K562 (cell line): Measurements from ENCODE around the gene PATL1. TPM values are rescaled to one million over a fixed set of nuclear protein-coding genes. Genes with fewer than 3 reads are reported as not detected.

Experiments
- ADNP ChIP-seq: fragments of 200-800 bp; sonication (Bioruptor generic); IDR thresholded peaks from 2 replicates; pipeline ENCODE4 v1.6.1; 2016; ENCODE audit warnings: missing genetic modification characterization, missing compliant biosample characterization
- ATF1 ChIP-seq, 2 experiments: fragments of 450-650 bp in 1 of 2; IDR thresholded peaks; 2 replicates each; pipeline ENCODE4 v1.6.1; 2016; ENCODE audit warnings: missing compliant biosample characterization in 1 of 2, missing genetic modification characterization in 1 of 2
- BMI1 ChIP-seq: fragments of 150-350 bp; IDR thresholded peaks from 2 replicates; pipeline ENCODE4 v1.6.1; 2014; ENCODE audit warnings: low read length
- CCNT2 ChIP-seq: IDR thresholded peaks from 2 replicates; pipeline ENCODE4 v1.6.1; 2011; ENCODE audit warnings: borderline replicate concordance, low read depth, mild to moderate bottlenecking, moderate library complexity, mixed read lengths, low read length; ENCODE audit not compliant: insufficient read length; ENCODE audit errors: extremely low read depth
- DDX20 ChIP-seq: fragments of 450-650 bp; IDR thresholded peaks from 2 replicates; pipeline ENCODE4 v1.6.1; 2016; ENCODE audit warnings: missing genetic modification characterization, low read depth, mild to moderate bottlenecking, missing compliant biosample characterization, moderate library complexity
- FOXJ2 ChIP-seq: fragments of 200-800 bp; sonication (Bioruptor generic); IDR thresholded peaks from 2 replicates; pipeline ENCODE4 v1.6.1; 2016; ENCODE audit warnings: missing genetic modification characterization, missing compliant biosample characterization
- FOXJ3 ChIP-seq: sonication (generic); formaldehyde crosslinking; IDR thresholded peaks from 2 replicates; pipeline ENCODE4 v1.4.0; 2020; ENCODE audit warnings: mild to moderate bottlenecking, missing genetic modification reagents
- HSF4 ChIP-seq: fragments of 250-450 bp; sonication (Bioruptor Pico); IDR thresholded peaks from 2 replicates; pipeline ENCODE4 v2.1.2; 2022; ENCODE audit warnings: mild to moderate bottlenecking, moderate library complexity, borderline replicate concordance
- KHSRP ChIP-seq: fragments of 450-650 bp; IDR thresholded peaks from 2 replicates; pipeline ENCODE4 v1.6.1; 2017
- MAX ChIP-seq: sonication (generic); formaldehyde crosslinking; IDR thresholded peaks from 2 replicates; pipeline ENCODE4 v1.9.0; 2022; ENCODE audit warnings: mild to moderate bottlenecking, missing genetic modification reagents
- MYBL2 ChIP-seq, 2 experiments: fragments of 450-650 bp in 1 of 2; sonication (generic) in 1 of 2; formaldehyde crosslinking in 1 of 2; IDR thresholded peaks; 2 replicates each; pipeline versions ENCODE4 v1.6.1 to v1.8.1; 2017 to 2022; ENCODE audit warnings: borderline replicate concordance in 1 of 2, inconsistent platforms in 1 of 2, low read depth in 1 of 2, mild to moderate bottlenecking in 1 of 2, missing genetic modification reagents in 1 of 2, moderate library complexity in 1 of 2
- NCOA2 ChIP-seq, 2 experiments: fragments of 450-650 bp; IDR thresholded peaks; 2 replicates each; pipeline ENCODE4 v1.6.1; 2018; ENCODE audit warnings: mild to moderate bottlenecking in 2 of 2, moderate library complexity in 1 of 2; ENCODE audit not compliant: partially characterized antibody in 2 of 2
- NCOR1 ChIP-seq: fragments of 450-650 bp; IDR thresholded peaks from 2 replicates; pipeline ENCODE4 v1.6.1; 2016; ENCODE audit warnings: mild to moderate bottlenecking, moderate library complexity
- OTX1 ChIP-seq: fragments of 450-650 bp; formaldehyde crosslinking; IDR thresholded peaks from 2 replicates; pipeline ENCODE4 v1.4.0; 2022; ENCODE audit warnings: mild to moderate bottlenecking
- PHF21A ChIP-seq: fragments of 450-650 bp; IDR thresholded peaks from 2 replicates; pipeline ENCODE4 v1.6.1; 2017; ENCODE audit warnings: low read depth, borderline replicate concordance
- ZC3H8 ChIP-seq: fragments of 450-650 bp; IDR thresholded peaks from 2 replicates; pipeline ENCODE4 v1.6.1; 2017
- ZKSCAN3 ChIP-seq: fragments of 250-450 bp; sonication (Bioruptor Pico); IDR thresholded peaks from 2 replicates; pipeline ENCODE4 v1.4.0; 2020
- ZNF408 ChIP-seq: fragments of 250-450 bp; sonication (Bioruptor Pico); IDR thresholded peaks from 2 replicates; pipeline ENCODE4 v1.4.0; 2020; ENCODE audit warnings: low read depth, mild to moderate bottlenecking, moderate library complexity
- ZNF436 ChIP-seq: fragments of 250-450, 450-650 bp; sonication (Bioruptor Pico); formaldehyde crosslinking; IDR thresholded peaks from 2 replicates; pipeline ENCODE4 v1.7.0; 2020; ENCODE audit warnings: mild to moderate bottlenecking
- ZNF507 ChIP-seq: conservative IDR thresholded peaks from 2 replicates; pipeline ENCODE4 v1.6.1; 2017; ENCODE audit warnings: missing genetic modification characterization, missing compliant biosample characterization
- ZNF586 ChIP-seq: fragments of 450-650 bp; formaldehyde crosslinking; conservative IDR thresholded peaks from 2 replicates; pipeline ENCODE4 v1.4.0; 2020; ENCODE audit warnings: mild to moderate bottlenecking, moderate library complexity
- ZNF766 ChIP-seq: fragments of 200-800 bp; sonication (Bioruptor generic); conservative IDR thresholded peaks from 2 replicates; pipeline ENCODE4 v1.6.1; 2016; ENCODE audit warnings: missing genetic modification characterization, missing compliant biosample characterization
- polyA plus RNA-seq, 8 experiments: library from polyadenylated mRNA; depleted of rRNA in 4 of 8; stranded (reverse) in 5 of 8; unstranded in 3 of 8; fragments of >200 nt; fragmentation: Nextera tagmentation in 2 of 8; fragmentation: Illumina TruSeq in 1 of 8; extraction: Ambion mirVana in 2 of 8; extraction: Trizol in 1 of 8; gene quantifications; 2 replicates each; pipeline versions ENCODE4 v1.2.1 to v1.2.3, GENCODE V29; 2011 to 2014; ENCODE audit warnings: inconsistent platforms in 1 of 8, missing spikeins in 1 of 8
- total RNA-seq, 7 experiments: library from RNA; depleted of rRNA in 6 of 7; stranded (reverse); fragments of >200 nt in 6 of 7; fragmentation: Illumina TruSeq in 2 of 7; extraction: Trizol in 2 of 7; gene quantifications; 2 replicates each; pipeline versions ENCODE4 v1.2.1 to v1.2.3, GENCODE V29; 2011 to 2021; ENCODE audit warnings: low replicate concordance in 1 of 7
- TF ChIP-seq, protein P1 (sequence below): fragments of 450-650 bp; formaldehyde crosslinking; IDR thresholded peaks from 2 replicates; pipeline ENCODE4 v1.4.0; 2020; ENCODE audit warnings: mild to moderate bottlenecking
- TF ChIP-seq, protein P2 (sequence below): fragments of 250-450 bp; sonication (Bioruptor Pico); IDR thresholded peaks from 2 replicates; pipeline ENCODE4 v1.4.0; 2020; ENCODE audit warnings: mild to moderate bottlenecking
- TF ChIP-seq, protein P3 (sequence below): fragments of 250-450 bp; sonication (Bioruptor Pico); IDR thresholded peaks from 2 replicates; pipeline ENCODE4 v1.8.0; 2021; ENCODE audit warnings: mild to moderate bottlenecking, moderate library complexity

Gene PATL1
- total and polyA plus RNA-seq, 9 of the 15 experiments (the other 6 are each of a cell fraction or from before 2014, with no cell fraction given): 3.2 to 48.0 (median 16.4) TPM

DNA sequence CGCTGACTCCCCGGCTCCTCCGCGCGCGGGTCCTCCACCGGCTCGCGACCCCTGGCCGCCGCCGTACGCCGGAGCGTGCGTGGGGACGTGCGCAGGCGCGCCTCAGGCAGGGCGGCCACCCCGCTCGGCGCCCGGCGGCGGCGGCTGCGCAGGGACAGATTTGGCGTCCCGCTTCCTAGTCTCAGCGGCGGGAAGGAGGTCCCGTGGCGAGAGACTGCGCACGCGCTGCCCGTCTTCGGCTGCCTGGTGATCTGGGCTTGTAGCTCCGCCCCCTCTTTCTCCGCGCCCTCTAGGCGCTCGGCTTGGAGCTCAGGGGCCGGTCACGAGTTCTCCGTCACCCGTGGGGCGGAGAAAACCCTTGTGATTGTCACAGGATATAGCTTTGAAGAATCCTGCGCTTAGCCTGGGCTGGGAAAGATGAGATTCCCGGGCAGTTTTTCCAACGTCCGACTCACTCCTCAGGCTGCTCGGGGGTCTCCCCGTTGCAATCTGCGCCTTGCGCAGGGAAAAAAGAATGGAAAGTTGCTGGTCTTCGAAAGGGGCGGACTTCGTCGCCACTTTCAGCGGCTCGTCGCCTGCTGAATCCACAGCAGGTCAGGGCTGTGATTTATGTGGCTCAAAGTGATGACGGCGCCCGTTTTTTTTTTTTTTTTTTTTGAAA, at the start of gene PATL1 (continued):
- TF ChIP-seq, protein P1, sequence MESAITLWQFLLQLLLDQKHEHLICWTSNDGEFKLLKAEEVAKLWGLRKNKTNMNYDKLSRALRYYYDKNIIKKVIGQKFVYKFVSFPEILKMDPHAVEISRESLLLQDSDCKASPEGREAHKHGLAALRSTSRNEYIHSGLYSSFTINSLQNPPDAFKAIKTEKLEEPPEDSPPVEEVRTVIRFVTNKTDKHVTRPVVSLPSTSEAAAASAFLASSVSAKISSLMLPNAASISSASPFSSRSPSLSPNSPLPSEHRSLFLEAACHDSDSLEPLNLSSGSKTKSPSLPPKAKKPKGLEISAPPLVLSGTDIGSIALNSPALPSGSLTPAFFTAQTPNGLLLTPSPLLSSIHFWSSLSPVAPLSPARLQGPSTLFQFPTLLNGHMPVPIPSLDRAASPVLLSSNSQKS: no peak
- TF ChIP-seq ZC3H8: no peak
- no peak; the same call in 1 of the 2 replicates for TF ChIP-seq ZNF766 (CRISPR knock-in tag)
- no peak for TF ChIP-seq ZNF436 (CRISPR knock-in tag)
- TF ChIP-seq FOXJ2: no peak
- no peak for TF ChIP-seq HSF4 (CRISPR knock-in tag)
- TF ChIP-seq NCOR1: no peak
- TF ChIP-seq PHF21A: peak; percentile 99
- TF ChIP-seq, protein P2, sequence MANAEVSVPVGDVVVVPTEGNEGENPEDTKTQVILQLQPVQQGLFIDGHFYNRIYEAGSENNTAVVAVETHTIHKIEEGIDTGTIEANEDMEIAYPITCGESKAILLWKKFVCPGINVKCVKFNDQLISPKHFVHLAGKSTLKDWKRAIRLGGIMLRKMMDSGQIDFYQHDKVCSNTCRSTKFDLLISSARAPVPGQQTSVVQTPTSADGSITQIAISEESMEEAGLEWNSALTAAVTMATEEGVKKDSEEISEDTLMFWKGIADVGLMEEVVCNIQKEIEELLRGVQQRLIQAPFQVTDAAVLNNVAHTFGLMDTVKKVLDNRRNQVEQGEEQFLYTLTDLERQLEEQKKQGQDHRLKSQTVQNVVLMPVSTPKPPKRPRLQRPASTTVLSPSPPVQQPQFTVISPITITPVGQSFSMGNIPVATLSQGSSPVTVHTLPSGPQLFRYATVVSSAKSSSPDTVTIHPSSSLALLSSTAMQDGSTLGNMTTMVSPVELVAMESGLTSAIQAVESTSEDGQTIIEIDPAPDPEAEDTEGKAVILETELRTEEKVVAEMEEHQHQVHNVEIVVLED (CRISPR knock-in tag): peak; percentile 95
- TF ChIP-seq DDX20 (tag): no peak
- no peak for TF ChIP-seq ADNP
- TF ChIP-seq NCOA2 (IDR thresholded peaks at IDR 0.05; ENCODE audit: partially characterized antibody in 2 of 2): peak in 1 of 2 experiments; percentile 72
- TF ChIP-seq MYBL2 (IDR thresholded peaks at IDR 0.05; ENCODE audit: low read depth): no peak
- no peak for TF ChIP-seq MYBL2 (CRISPR knock-in tag; IDR thresholded peaks at IDR 0.05; ENCODE audit: borderline replicate concordance)
- no peak; the same call in 1 of the 2 replicates for TF ChIP-seq KHSRP
- TF ChIP-seq ZNF408 (CRISPR knock-in tag): no peak
- TF ChIP-seq, protein P3, sequence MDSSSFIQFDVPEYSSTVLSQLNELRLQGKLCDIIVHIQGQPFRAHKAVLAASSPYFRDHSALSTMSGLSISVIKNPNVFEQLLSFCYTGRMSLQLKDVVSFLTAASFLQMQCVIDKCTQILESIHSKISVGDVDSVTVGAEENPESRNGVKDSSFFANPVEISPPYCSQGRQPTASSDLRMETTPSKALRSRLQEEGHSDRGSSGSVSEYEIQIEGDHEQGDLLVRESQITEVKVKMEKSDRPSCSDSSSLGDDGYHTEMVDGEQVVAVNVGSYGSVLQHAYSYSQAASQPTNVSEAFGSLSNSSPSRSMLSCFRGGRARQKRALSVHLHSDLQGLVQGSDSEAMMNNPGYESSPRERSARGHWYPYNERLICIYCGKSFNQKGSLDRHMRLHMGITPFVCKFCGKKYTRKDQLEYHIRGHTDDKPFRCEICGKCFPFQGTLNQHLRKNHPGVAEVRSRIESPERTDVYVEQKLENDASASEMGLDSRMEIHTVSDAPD: no peak
- TF ChIP-seq OTX1 (CRISPR knock-in tag): no peak
- peak; percentile 63 for TF ChIP-seq CCNT2
- no peak for TF ChIP-seq ZNF586 (CRISPR knock-in tag)
- TF ChIP-seq BMI1: no peak
- no peak; the same call in 1 of the 2 replicates for TF ChIP-seq MAX (CRISPR knock-in tag)
- TF ChIP-seq ATF1 (CRISPR knock-in tag; IDR thresholded peaks at IDR 0.05): 0 out of 2 replicates have a peak, but pooled peaks have one; percentile 51
- TF ChIP-seq ATF1 (tag; IDR thresholded peaks at IDR 0.05): peak; percentile 97
- no peak; the same call in 1 of the 2 replicates for TF ChIP-seq FOXJ3 (CRISPR knock-in tag)
- no peak for TF ChIP-seq ZKSCAN3
- no peak for TF ChIP-seq ZNF507 (tag)
